Osteoblast (primary cell): ENCODE measurements around the gene NELL1. TPM values are rescaled to one million over a fixed set of nuclear protein-coding genes. Genes with fewer than 3 reads are reported as not detected.

Experiments used
- DNase-seq: peaks from one replicate; pipeline ENCODE4 v3.0.0; 2011; ENCODE audit warnings: low spot score, mixed read lengths; ENCODE audit not compliant: insufficient read length; ENCODE audit errors: missing footprints
- H2AFZ ChIP-seq: 2 replicates; pipeline ENCODE4 v1.6.0; 2011; ENCODE audit warnings: mild to moderate bottlenecking, low read length
- H3K27ac ChIP-seq: 2 replicates; pipeline ENCODE4 v1.5.1; 2011; ENCODE audit warnings: mild to moderate bottlenecking, low read depth, low read length, moderate library complexity
- H3K27me3 ChIP-seq: 2 replicates; pipeline ENCODE4 v1.6.0; 2012; ENCODE audit warnings: mild to moderate bottlenecking, control low read depth, inconsistent platforms, low read length, moderate library complexity; ENCODE audit not compliant: insufficient read depth
- H3K36me3 ChIP-seq: 2 replicates; pipeline ENCODE4 v1.5.1; 2011; ENCODE audit warnings: mild to moderate bottlenecking, low read length, control low read depth, moderate library complexity; ENCODE audit not compliant: insufficient read depth
- H3K4me1 ChIP-seq: 2 replicates; pipeline ENCODE4 v1.5.1; 2011; ENCODE audit warnings: mild to moderate bottlenecking, low read length, control low read depth, moderate library complexity; ENCODE audit not compliant: insufficient read depth
- H3K4me2 ChIP-seq: 2 replicates; pipeline ENCODE4 v1.6.0; 2011; ENCODE audit warnings: mild to moderate bottlenecking, low read length; ENCODE audit not compliant: insufficient read depth
- H3K4me3 ChIP-seq: fragments of 200-600 bp; sonication (generic); 3 replicates; pipeline ENCODE4 v1.5.1; 2012; ENCODE audit warnings: mild to moderate bottlenecking, low read length, inconsistent platforms; ENCODE audit not compliant: insufficient read depth
- H3K79me2 ChIP-seq: 2 replicates; pipeline ENCODE4 v1.6.0; 2012; ENCODE audit warnings: mild to moderate bottlenecking, low read length, control low read depth, inconsistent platforms; ENCODE audit not compliant: insufficient read depth
- H3K9me3 ChIP-seq: 2 replicates; pipeline ENCODE4 v1.5.1; 2011; ENCODE audit warnings: low read depth, low read length, control low read depth
- H4K20me1 ChIP-seq: 2 replicates; pipeline ENCODE4 v1.6.0; 2012; ENCODE audit warnings: mild to moderate bottlenecking, low read length, control low read depth; ENCODE audit not compliant: insufficient read depth
- total RNA-seq: library from RNA; depleted of rRNA; stranded (reverse); fragments of >200 nt; gene quantifications from 2 replicates; pipeline ENCODE4 v1.2.3, GENCODE V29; 2012
- TF ChIP-seq, protein P1 (sequence below): IDR thresholded peaks from 2 replicates; pipeline ENCODE4 v1.5.1; 2011; ENCODE audit warnings: mild to moderate bottlenecking, low read depth, low read length, moderate library complexity; ENCODE audit errors: extremely low read depth

NELL1 gene
- total RNA-seq, 1 donor = not detected

DNA sequence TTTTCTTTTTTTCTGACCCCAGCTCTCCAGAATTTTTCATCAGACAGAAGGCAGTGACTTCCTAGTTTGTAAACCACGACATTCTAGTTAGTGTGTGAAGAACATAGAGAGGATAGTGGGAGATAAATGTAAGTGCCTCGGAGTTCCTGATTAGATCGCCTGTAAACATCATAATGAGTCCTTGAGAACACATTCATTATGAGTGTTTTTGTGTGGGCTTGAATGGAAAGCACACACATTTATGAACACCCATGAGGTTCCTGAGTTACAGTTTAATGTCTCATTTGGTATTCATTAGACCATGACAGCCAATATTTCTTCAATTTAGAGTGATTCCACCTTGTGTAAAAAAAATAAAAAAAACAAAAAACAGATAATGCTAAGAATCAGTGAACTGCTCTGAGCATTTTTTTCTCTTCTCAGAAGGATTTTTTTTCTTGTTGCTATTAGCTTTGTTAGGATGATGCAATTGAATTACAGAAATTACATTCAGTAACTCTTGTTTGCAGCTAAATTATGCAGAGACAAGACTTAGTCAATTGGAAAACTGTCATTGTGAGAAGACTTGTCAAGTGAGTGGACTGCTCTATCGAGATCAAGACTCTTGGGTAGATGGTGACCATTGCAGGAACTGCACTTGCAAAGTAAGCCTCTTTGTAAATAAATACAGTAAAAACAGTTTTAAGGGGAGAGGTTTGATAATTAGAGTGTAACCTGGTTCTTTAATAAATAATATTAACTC, 257.6 kb downstream of the NELL1 start:
- no peak for DNase-seq
- TF ChIP-seq, protein P1, sequence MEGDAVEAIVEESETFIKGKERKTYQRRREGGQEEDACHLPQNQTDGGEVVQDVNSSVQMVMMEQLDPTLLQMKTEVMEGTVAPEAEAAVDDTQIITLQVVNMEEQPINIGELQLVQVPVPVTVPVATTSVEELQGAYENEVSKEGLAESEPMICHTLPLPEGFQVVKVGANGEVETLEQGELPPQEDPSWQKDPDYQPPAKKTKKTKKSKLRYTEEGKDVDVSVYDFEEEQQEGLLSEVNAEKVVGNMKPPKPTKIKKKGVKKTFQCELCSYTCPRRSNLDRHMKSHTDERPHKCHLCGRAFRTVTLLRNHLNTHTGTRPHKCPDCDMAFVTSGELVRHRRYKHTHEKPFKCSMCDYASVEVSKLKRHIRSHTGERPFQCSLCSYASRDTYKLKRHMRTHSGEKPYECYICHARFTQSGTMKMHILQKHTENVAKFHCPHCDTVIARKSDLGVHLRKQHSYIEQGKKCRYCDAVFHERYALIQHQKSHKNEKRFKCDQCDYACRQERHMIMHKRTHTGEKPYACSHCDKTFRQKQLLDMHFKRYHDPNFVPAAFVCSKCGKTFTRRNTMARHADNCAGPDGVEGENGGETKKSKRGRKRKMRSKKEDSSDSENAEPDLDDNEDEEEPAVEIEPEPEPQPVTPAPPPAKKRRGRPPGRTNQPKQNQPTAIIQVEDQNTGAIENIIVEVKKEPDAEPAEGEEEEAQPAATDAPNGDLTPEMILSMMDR = no peak

DNA sequence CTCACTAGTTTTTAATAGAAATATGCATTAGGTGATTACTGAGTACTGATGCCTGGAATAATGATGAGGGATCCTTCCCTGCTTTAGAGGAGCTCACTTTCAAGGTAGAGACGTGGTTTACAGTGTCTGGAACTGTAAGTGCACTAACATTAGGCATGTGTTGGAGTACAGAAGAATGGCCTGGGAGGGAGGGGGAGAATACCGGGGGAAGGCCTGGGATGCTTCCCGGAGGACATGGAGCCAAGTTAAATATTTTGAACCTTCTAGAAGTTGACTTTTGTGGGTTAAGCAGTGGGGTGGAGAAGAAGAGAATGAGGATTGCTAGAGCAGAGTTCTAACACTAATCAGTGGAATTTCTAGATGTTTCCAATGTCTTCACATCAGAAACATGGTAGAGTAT, 261.6 kb downstream of the NELL1 start:
- Histone ChIP-seq H3K36me3 (no peaks in the 10 kb centered on the region), H3K27me3 (no peaks in the 10 kb centered on the region), H2AFZ (no peak overlapping the region), H3K9me3 (peaks cover 3% of the 10 kb centered on the region), H4K20me1 (no peaks in the 10 kb centered on the region), H3K4me3 (no peak overlapping the region), H3K79me2 (no peaks in the 10 kb centered on the region), H3K4me2 (no peak overlapping the region), H3K27ac (no peak overlapping the region), H3K4me1 (no peaks in the 10 kb centered on the region)
- TF ChIP-seq, protein P1 = no peak
- DNase-seq = no peak

More for the DNA sequence above, 257.6 kb downstream of the NELL1 start:
- Histone ChIP-seq H4K20me1 (no peaks in the 10 kb centered on the region), H3K27ac (no peak overlapping the region), H3K4me1 (no peaks in the 10 kb centered on the region), H3K4me3 (no peak overlapping the region), H3K4me2 (no peak overlapping the region), H3K79me2 (no peaks in the 10 kb centered on the region), H3K36me3 (no peaks in the 10 kb centered on the region), H2AFZ (no peak overlapping the region), H3K9me3 (no peaks in the 10 kb centered on the region), H3K27me3 (no peaks in the 10 kb centered on the region)

DNA sequence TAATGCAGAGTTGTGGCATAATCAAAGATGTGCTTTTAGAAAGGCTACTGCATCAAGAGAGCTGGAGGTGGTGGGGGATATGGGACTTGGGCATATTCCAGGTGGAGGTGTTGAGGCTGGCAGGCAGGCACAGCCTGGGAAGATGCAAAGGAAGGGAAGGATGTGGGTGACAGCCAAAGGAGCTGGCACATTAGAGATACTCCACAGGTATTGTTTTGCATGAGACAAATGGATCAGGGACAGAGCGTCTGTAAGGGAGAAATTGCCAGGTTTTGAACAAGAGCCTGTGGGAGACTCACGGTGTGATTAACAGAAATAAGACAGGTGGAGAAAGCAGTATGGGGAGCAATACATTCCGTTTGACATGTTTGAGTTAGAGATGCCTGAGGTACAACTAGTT, 263.7 kb downstream of the NELL1 start:
- no peak overlapping the region for H3K4me2 ChIP-seq
- no peaks in the 10 kb centered on the region for H4K20me1 ChIP-seq
- no peak for DNase-seq
- no peaks in the 10 kb centered on the region for H3K27me3 ChIP-seq
- H3K4me3 ChIP-seq = no peak overlapping the region
- no peaks in the 10 kb centered on the region for H3K36me3 ChIP-seq
- H3K27ac ChIP-seq = no peak overlapping the region
- H2AFZ ChIP-seq = no peak overlapping the region
- H3K4me1 ChIP-seq = no peaks in the 10 kb centered on the region
- TF ChIP-seq, protein P1 = no peak
- H3K9me3 ChIP-seq = peaks cover 3% of the 10 kb centered on the region
- H3K79me2 ChIP-seq = no peaks in the 10 kb centered on the region

DNA sequence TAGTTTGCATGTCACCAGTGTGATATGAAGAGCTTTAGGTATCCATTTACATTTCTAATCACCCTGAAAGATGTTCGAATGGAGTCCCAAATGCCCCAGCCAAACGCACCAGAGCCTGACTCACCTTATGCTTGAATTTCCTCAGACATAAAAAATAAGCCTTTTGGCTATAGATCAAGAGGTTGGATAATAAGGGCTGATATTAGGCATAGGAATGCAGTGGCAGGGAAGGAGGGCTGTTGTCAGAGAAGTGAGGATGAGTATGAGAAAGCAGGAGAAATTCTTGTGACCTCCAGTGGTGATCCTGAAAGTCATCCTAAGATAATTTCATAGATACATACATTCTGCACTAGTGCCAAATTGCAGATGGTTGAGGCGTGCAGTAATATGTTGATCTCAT, 264.6 kb downstream of the NELL1 start:
- Histone ChIP-seq H3K4me2 (no peak overlapping the region), H3K79me2 (no peaks in the 10 kb centered on the region), H3K4me1 (no peaks in the 10 kb centered on the region), H3K9me3 (peaks cover 3% of the 10 kb centered on the region), H3K27me3 (no peaks in the 10 kb centered on the region), H3K4me3 (no peak overlapping the region), H4K20me1 (no peaks in the 10 kb centered on the region), H3K36me3 (no peaks in the 10 kb centered on the region), H3K27ac (no peak overlapping the region), H2AFZ (no peak overlapping the region)
- no peak for DNase-seq
- TF ChIP-seq, protein P1 = no peak
